Measurements from ENCODE around the gene PPARG. TPM values are rescaled to one million over a fixed set of nuclear protein-coding genes. Genes with fewer than 3 reads are reported as not detected.

The PPARG gene
- total RNA-seq, 1 experiment from 2014 or later, result 0.79 TPM

- no peak for TF ChIP-seq AFF4 (CRISPR knock-in tag; IDR thresholded peaks at IDR 0.05; ENCODE audit: borderline replicate concordance)
- TF ChIP-seq TEAD4 (CRISPR knock-in tag; IDR thresholded peaks at IDR 0.05), result no peak
- TF ChIP-seq FOXK1 (CRISPR knock-in tag; IDR thresholded peaks at IDR 0.05), result no peak
- TF ChIP-seq CBFB (CRISPR knock-in tag; IDR thresholded peaks at IDR 0.05; ENCODE audit: low read depth), result no peak
- TF ChIP-seq KAT7 (CRISPR knock-in tag; IDR thresholded peaks at IDR 0.05; ENCODE audit: borderline replicate concordance), result no peak
Measured at GRCh38 chr3:12253516-12254343, 35.1 kb upstream of the PPARG start (continued).

- peaks cover 2% of the 10 kb centered on the region for H3K9me3 Mint-ChIP-seq
- ATAC-seq (no peak), DNase-seq (ENCODE audit: low spot score) (no peak)
- no peak overlapping the region for H3K4me3 Mint-ChIP-seq
- no peak overlapping the region for H3K27ac Mint-ChIP-seq
- H3K4me1 Mint-ChIP-seq, result 0 out of 2 replicates have a peak, but pooled peaks cover 4% of the 10 kb centered on the region
- TF ChIP-seq CREM (CRISPR knock-in tag; IDR thresholded peaks at IDR 0.05), result no peak
- TF ChIP-seq SMAD4 (CRISPR knock-in tag; IDR thresholded peaks at IDR 0.05), result no peak
- TF ChIP-seq, protein P1, sequence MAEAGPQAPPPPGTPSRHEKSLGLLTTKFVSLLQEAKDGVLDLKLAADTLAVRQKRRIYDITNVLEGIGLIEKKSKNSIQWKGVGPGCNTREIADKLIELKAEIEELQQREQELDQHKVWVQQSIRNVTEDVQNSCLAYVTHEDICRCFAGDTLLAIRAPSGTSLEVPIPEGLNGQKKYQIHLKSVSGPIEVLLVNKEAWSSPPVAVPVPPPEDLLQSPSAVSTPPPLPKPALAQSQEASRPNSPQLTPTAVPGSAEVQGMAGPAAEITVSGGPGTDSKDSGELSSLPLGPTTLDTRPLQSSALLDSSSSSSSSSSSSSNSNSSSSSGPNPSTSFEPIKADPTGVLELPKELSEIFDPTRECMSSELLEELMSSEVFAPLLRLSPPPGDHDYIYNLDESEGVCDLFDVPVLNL (CRISPR knock-in tag; IDR thresholded peaks at IDR 0.05; ENCODE audit: borderline replicate concordance, low read depth), result no peak
- TF ChIP-seq ZNF512 (CRISPR knock-in tag; IDR thresholded peaks at IDR 0.05; ENCODE audit: borderline replicate concordance), result no peak
- TF ChIP-seq, protein P2, sequence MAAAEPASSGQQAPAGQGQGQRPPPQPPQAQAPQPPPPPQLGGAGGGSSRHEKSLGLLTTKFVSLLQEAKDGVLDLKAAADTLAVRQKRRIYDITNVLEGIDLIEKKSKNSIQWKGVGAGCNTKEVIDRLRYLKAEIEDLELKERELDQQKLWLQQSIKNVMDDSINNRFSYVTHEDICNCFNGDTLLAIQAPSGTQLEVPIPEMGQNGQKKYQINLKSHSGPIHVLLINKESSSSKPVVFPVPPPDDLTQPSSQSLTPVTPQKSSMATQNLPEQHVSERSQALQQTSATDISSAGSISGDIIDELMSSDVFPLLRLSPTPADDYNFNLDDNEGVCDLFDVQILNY (CRISPR knock-in tag; IDR thresholded peaks at IDR 0.05), result no peak
- no peak for TF ChIP-seq ELF4 (CRISPR knock-in tag; IDR thresholded peaks at IDR 0.05; ENCODE audit: low read depth)
- no peak for TF ChIP-seq GTF2I (CRISPR knock-in tag; conservative IDR thresholded peaks at IDR 0.05)
- POLR2A ChIA-PET, result no interaction called here
- H3K27me3 Mint-ChIP-seq (ENCODE audit: low read depth), result no peaks in the 10 kb centered on the region; the same call in 1 of the 2 replicates
- H3K36me3 Mint-ChIP-seq, result no peaks in the 10 kb centered on the region
- CTCF ChIA-PET, result no interaction called here
Measured at GRCh38 chr3:12255393-12255792, 33.5 kb upstream of the PPARG start.

GRCh38 chr3:12258911-12259310, 30.0 kb upstream of the PPARG start:
- Mint-ChIP-seq H3K36me3 (no peaks in the 10 kb centered on the region), H3K4me3 (no peak overlapping the region), H3K9me3 (no peaks in the 10 kb centered on the region), H3K4me1 (0 out of 2 replicates have a peak, but pooled peaks cover under 1% of the 10 kb centered on the region), H3K27me3 (ENCODE audit: low read depth) (no peaks in the 10 kb centered on the region; the same call in 1 of the 2 replicates), H3K27ac (no peak overlapping the region)
- ATAC-seq, result no peak
- ChIA-PET CTCF (no interaction called here), POLR2A (no interaction called here)
- DNase-seq (ENCODE audit: low spot score), result no peak
- TF ChIP-seq, protein P3, sequence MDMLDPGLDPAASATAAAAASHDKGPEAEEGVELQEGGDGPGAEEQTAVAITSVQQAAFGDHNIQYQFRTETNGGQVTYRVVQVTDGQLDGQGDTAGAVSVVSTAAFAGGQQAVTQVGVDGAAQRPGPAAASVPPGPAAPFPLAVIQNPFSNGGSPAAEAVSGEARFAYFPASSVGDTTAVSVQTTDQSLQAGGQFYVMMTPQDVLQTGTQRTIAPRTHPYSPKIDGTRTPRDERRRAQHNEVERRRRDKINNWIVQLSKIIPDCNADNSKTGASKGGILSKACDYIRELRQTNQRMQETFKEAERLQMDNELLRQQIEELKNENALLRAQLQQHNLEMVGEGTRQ (CRISPR knock-in tag; IDR thresholded peaks at IDR 0.05), result no peak
- TF ChIP-seq ZNF416 (CRISPR knock-in tag; IDR thresholded peaks at IDR 0.05), result no peak
- TF ChIP-seq, protein P4, sequence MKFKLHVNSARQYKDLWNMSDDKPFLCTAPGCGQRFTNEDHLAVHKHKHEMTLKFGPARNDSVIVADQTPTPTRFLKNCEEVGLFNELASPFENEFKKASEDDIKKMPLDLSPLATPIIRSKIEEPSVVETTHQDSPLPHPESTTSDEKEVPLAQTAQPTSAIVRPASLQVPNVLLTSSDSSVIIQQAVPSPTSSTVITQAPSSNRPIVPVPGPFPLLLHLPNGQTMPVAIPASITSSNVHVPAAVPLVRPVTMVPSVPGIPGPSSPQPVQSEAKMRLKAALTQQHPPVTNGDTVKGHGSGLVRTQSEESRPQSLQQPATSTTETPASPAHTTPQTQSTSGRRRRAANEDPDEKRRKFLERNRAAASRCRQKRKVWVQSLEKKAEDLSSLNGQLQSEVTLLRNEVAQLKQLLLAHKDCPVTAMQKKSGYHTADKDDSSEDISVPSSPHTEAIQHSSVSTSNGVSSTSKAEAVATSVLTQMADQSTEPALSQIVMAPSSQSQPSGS (CRISPR knock-in tag; IDR thresholded peaks at IDR 0.05; ENCODE audit: borderline replicate concordance, low read depth), result no peak
- TF ChIP-seq ZNF671 (CRISPR knock-in tag; IDR thresholded peaks at IDR 0.05), result no peak
- no peak for TF ChIP-seq ZNF138 (CRISPR knock-in tag; conservative IDR thresholded peaks at IDR 0.05)
- no peak for TF ChIP-seq CREB1 (CRISPR knock-in tag; IDR thresholded peaks at IDR 0.05)
- TF ChIP-seq GRHL2 (CRISPR knock-in tag; IDR thresholded peaks at IDR 0.05; ENCODE audit: insufficient replicate concordance, severe bottlenecking), result no peak
- TF ChIP-seq ATF6 (CRISPR knock-in tag; IDR thresholded peaks at IDR 0.05), result no peak
- no peak for TF ChIP-seq RORB (CRISPR knock-in tag; IDR thresholded peaks at IDR 0.05)
